ENCODE measurements around the gene ARHGEF10L. TPM values are rescaled to one million over a fixed set of nuclear protein-coding genes. Genes with fewer than 3 reads are reported as not detected.

ARHGEF10L gene
- total RNA-seq, 6 experiments from 2014 or later = 11.1 to 29.0 (median 26.7) TPM

GRCh38 chr1:17630986-17631385 is 91.5 kb downstream of the ARHGEF10L start:
- peaks cover 35% of the 10 kb centered on the region for H3K4me1 Mint-ChIP-seq (ENCODE audit: low read depth)
- H3K36me3 Mint-ChIP-seq (ENCODE audit: low read depth) = peaks cover 24% of the 10 kb centered on the region; the same call in 1 of the 2 replicates
- no peak overlapping the region for H3K4me3 Mint-ChIP-seq

GRCh38 chr1:17631410-17631809 is 91.9 kb downstream of the ARHGEF10L start:
- no peak for DNase-seq
- H3K36me3 Mint-ChIP-seq (ENCODE audit: low read depth) = peaks cover 27% of the 10 kb centered on the region; the same call in 1 of the 2 replicates
- H3K4me3 Mint-ChIP-seq = no peak overlapping the region
- no peaks in the 10 kb centered on the region; the same call in 1 of the 2 replicates for H3K27me3 Mint-ChIP-seq (ENCODE audit: insufficient read depth)
- H3K9me3 Mint-ChIP-seq = no peaks in the 10 kb centered on the region
- no peak overlapping the region for H3K27ac Mint-ChIP-seq
- H3K4me1 Mint-ChIP-seq (ENCODE audit: low read depth) = peaks cover 39% of the 10 kb centered on the region
- TF ChIP-seq CTCF (IDR thresholded peaks at IDR 0.05) = no peak

More at GRCh38 chr1:17630986-17631385, 91.5 kb downstream of the ARHGEF10L start:
- TF ChIP-seq CTCF (IDR thresholded peaks at IDR 0.05) = no peak
- Mint-ChIP-seq H3K27ac (peak overlapping the region; percentile 11; the same call in 1 of the 2 replicates), H3K27me3 (ENCODE audit: insufficient read depth) (no peaks in the 10 kb centered on the region; the same call in 1 of the 2 replicates), H3K9me3 (no peaks in the 10 kb centered on the region)
- no peak for DNase-seq

- peaks cover 46% of the 10 kb centered on the region for H3K4me1 Mint-ChIP-seq (ENCODE audit: low read depth)
- peak overlapping the region; percentile 72 for H3K27ac Mint-ChIP-seq
- no peaks in the 10 kb centered on the region for H3K9me3 Mint-ChIP-seq
- H3K36me3 Mint-ChIP-seq (ENCODE audit: low read depth) = peaks cover 29% of the 10 kb centered on the region; the same call in 1 of the 2 replicates
- TF ChIP-seq CTCF (IDR thresholded peaks at IDR 0.05) = no peak
- H3K27me3 Mint-ChIP-seq (ENCODE audit: insufficient read depth) = no peaks in the 10 kb centered on the region; the same call in 1 of the 2 replicates
- DNase-seq = no peak
- H3K4me3 Mint-ChIP-seq = no peak overlapping the region
These were observed 92.6 kb downstream of the ARHGEF10L start for GRCh38 chr1:17632106-17632505.

- H3K4me1 Mint-ChIP-seq (ENCODE audit: low read depth) = peaks cover 49% of the 10 kb centered on the region
- DNase-seq = peak; percentile 58
- H3K27me3 Mint-ChIP-seq (ENCODE audit: insufficient read depth) = no peaks in the 10 kb centered on the region; the same call in 1 of the 2 replicates
- no peak overlapping the region for H3K4me3 Mint-ChIP-seq
- peaks cover 33% of the 10 kb centered on the region; the same call in 1 of the 2 replicates for H3K36me3 Mint-ChIP-seq (ENCODE audit: low read depth)
- H3K27ac Mint-ChIP-seq = peak overlapping the region; percentile 72
- H3K9me3 Mint-ChIP-seq = no peaks in the 10 kb centered on the region
- TF ChIP-seq CTCF (IDR thresholded peaks at IDR 0.05) = peak; percentile 14; the same call in 1 of the 2 replicates
These were observed 93.2 kb downstream of the ARHGEF10L start for GRCh38 chr1:17632541-17633184.

- H3K27me3 Mint-ChIP-seq (ENCODE audit: insufficient read depth) = no peaks in the 10 kb centered on the region; the same call in 1 of the 2 replicates
- peak overlapping the region; percentile 92 for H3K27ac Mint-ChIP-seq
- peaks cover 33% of the 10 kb centered on the region; the same call in 1 of the 2 replicates for H3K36me3 Mint-ChIP-seq (ENCODE audit: low read depth)
- H3K4me1 Mint-ChIP-seq (ENCODE audit: low read depth) = peaks cover 49% of the 10 kb centered on the region
- peak; percentile 81 for DNase-seq
- TF ChIP-seq CTCF (IDR thresholded peaks at IDR 0.05) = no peak
- peak overlapping the region; percentile 43; the same call in 1 of the 2 replicates for H3K4me3 Mint-ChIP-seq
- H3K9me3 Mint-ChIP-seq = no peaks in the 10 kb centered on the region
These were observed 94.2 kb downstream of the ARHGEF10L start for GRCh38 chr1:17633654-17634053.

Measured in HFFc6 (cell line).